ENCODE measurements around the gene SCAMP5. TPM values are rescaled to one million over a fixed set of nuclear protein-coding genes. Genes with fewer than 3 reads are reported as not detected.

SCAMP5 gene
- total RNA-seq, 4 donors from 2014 or later = 5.0 to 78.1 (median 53.4) TPM

DNA sequence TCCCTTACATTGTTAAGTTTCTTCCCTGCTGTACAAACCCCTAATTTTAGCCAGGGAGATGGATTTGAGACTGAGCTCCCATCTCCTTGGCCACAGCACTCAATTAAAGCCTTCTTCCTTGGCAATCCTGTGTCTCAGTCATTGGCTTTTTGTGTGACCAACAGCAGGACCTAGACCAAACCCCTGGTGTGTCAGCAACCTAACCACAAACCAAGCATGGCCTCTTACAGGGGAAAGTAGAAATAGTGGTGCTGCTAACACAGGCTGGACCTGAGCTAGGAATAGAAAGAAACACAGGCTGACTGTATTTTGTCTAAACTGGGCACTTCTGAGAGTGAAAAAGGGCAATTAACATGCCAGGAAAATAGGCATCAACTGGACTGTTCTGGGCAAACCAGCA, 65.9 kb downstream of the SCAMP5 start:
- Histone ChIP-seq H3K4me1 (no peaks in the 10 kb centered on the region), H3K27me3 (no peaks in the 10 kb centered on the region), H3K27ac (no peak overlapping the region), H3K4me3 (no peak overlapping the region), H3K36me3 (no peaks in the 10 kb centered on the region), H3K9me3 (no peaks in the 10 kb centered on the region)
- TF ChIP-seq, protein P1, sequence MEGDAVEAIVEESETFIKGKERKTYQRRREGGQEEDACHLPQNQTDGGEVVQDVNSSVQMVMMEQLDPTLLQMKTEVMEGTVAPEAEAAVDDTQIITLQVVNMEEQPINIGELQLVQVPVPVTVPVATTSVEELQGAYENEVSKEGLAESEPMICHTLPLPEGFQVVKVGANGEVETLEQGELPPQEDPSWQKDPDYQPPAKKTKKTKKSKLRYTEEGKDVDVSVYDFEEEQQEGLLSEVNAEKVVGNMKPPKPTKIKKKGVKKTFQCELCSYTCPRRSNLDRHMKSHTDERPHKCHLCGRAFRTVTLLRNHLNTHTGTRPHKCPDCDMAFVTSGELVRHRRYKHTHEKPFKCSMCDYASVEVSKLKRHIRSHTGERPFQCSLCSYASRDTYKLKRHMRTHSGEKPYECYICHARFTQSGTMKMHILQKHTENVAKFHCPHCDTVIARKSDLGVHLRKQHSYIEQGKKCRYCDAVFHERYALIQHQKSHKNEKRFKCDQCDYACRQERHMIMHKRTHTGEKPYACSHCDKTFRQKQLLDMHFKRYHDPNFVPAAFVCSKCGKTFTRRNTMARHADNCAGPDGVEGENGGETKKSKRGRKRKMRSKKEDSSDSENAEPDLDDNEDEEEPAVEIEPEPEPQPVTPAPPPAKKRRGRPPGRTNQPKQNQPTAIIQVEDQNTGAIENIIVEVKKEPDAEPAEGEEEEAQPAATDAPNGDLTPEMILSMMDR (IDR thresholded peaks at IDR 0.05) = no peak
- no peak for TF ChIP-seq POLR2A (IDR thresholded peaks at IDR 0.05)
- DNase-seq = peak in 2 of 3 donors; percentile 15 to 43

DNA sequence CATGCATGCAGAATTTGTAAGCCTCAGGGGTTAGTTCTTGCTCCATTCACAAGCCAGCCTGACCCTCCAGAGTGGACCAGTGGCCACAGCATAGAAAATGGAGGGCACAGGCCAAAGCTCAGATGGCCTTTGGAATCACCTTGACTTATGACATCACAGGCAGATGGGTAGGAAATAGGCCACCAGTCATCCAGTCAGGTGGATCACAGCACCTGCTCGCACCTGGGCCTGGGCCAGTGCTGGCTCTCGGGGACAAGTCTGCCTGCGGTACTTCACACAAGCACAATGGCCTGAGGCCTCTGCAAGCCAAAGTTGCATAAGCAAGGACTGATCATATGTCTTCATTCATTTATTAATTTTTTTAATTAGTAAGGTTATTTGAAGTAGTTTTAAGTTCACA, 67.3 kb downstream of the SCAMP5 start:
- H3K36me3 ChIP-seq = no peaks in the 10 kb centered on the region
- H3K4me1 ChIP-seq = no peaks in the 10 kb centered on the region
- no peak for TF ChIP-seq POLR2A (IDR thresholded peaks at IDR 0.05)
- TF ChIP-seq, protein P1 (IDR thresholded peaks at IDR 0.05) = no peak
- H3K4me3 ChIP-seq = no peak overlapping the region
- peak in 1 of 3 donors; percentile 34 for DNase-seq
- H3K27me3 ChIP-seq = no peaks in the 10 kb centered on the region
- no peaks in the 10 kb centered on the region for H3K9me3 ChIP-seq
- H3K27ac ChIP-seq = no peak overlapping the region

GRCh38 chr15:75063338-75063737, 68.0 kb downstream of the SCAMP5 start:
- Histone ChIP-seq H3K9me3 (no peaks in the 10 kb centered on the region), H3K27ac (no peak overlapping the region), H3K4me1 (no peaks in the 10 kb centered on the region), H3K4me3 (no peak overlapping the region), H3K27me3 (no peaks in the 10 kb centered on the region), H3K36me3 (no peaks in the 10 kb centered on the region)
- TF ChIP-seq, protein P1 (IDR thresholded peaks at IDR 0.05) = no peak
- no peak for TF ChIP-seq POLR2A (IDR thresholded peaks at IDR 0.05)
- peak in 2 of 3 donors; percentile 10 to 11 for DNase-seq

DNA sequence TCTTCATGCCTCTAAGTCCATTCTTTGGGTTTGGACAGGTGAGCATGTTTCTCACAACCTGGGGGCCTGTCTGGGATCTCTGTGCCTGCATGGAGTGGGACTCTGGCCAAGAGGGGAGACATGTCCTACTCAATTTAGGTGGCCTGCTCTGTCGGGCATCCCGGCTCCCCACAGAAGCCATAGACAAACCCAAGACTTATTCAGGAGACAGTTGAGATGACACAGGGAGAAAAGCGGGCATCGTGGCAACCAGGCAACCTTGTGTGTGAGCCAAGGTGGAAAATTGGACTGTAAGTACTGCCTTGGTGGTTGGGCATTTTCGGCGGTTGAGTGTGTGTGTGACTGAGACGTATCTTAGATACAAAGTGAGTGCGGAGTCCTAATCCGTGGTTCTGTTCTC, 68.5 kb downstream of the SCAMP5 start:
- H3K4me1 ChIP-seq = peaks cover 0 to 1% (median 0%) of the 10 kb centered on the region in 4 donors
- H3K36me3 ChIP-seq = no peaks in the 10 kb centered on the region
- H3K27me3 ChIP-seq = no peaks in the 10 kb centered on the region
- DNase-seq = peak in 2 of 3 donors; percentile 14 to 33
- no peak overlapping the region for H3K27ac ChIP-seq
- H3K9me3 ChIP-seq = no peaks in the 10 kb centered on the region
- no peak overlapping the region for H3K4me3 ChIP-seq
- TF ChIP-seq, protein P1 (IDR thresholded peaks at IDR 0.05) = no peak
- TF ChIP-seq POLR2A (IDR thresholded peaks at IDR 0.05) = no peak

- H3K4me3 ChIP-seq = no peak overlapping the region
- peaks cover 0 to 6% (median 0%) of the 10 kb centered on the region in 4 donors for H3K4me1 ChIP-seq
- TF ChIP-seq, protein P1 (IDR thresholded peaks at IDR 0.05) = no peak
- no peak for TF ChIP-seq POLR2A (IDR thresholded peaks at IDR 0.05)
- no peak overlapping the region for H3K27ac ChIP-seq
- no peak for DNase-seq
- no peaks in the 10 kb centered on the region for H3K36me3 ChIP-seq
- no peaks in the 10 kb centered on the region for H3K9me3 ChIP-seq
- no peaks in the 10 kb centered on the region for H3K27me3 ChIP-seq
Observed at GRCh38 chr15:75064846-75065245, 69.5 kb downstream of the SCAMP5 start.

DNA sequence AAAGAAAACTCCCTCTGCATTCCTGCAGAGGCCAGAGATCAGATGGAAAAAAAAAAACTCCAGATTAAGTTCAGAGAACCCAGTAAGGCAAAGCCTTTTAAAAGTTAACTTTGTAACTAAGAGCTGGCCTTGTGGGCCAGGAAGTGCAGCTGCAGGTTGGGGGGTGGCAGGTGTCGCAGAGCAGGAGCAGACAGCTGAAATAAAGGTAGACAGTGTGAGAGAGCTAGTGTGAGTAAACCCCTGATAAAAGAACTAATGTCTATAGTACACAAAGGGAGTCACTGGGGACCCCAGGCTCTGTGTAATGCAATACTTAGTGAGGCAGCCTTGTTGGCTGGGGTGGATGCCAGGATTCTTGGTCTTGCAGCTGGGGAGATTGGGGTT, 70.1 kb downstream of the SCAMP5 start:
- peaks cover 0 to 6% (median 0%) of the 10 kb centered on the region in 4 donors for H3K4me1 ChIP-seq
- no peak overlapping the region for H3K4me3 ChIP-seq
- H3K27me3 ChIP-seq = no peaks in the 10 kb centered on the region
- no peaks in the 10 kb centered on the region for H3K36me3 ChIP-seq
- H3K9me3 ChIP-seq = no peaks in the 10 kb centered on the region
- no peak for TF ChIP-seq POLR2A (IDR thresholded peaks at IDR 0.05)
- TF ChIP-seq, protein P1 (IDR thresholded peaks at IDR 0.05) = no peak
- DNase-seq = peak in 2 of 3 donors; percentile 14 to 45
- no peak overlapping the region for H3K27ac ChIP-seq

Measured in Peyer's patch (tissue), 4 donors.